HepG2 (cell line): ENCODE results near the gene SLC17A9. TPM values are rescaled to one million over a fixed set of nuclear protein-coding genes. Genes with fewer than 3 reads are reported as not detected.

Experiments
- AHDC1 ChIP-seq: sonication (generic); formaldehyde crosslinking; IDR thresholded peaks from 2 replicates; pipeline ENCODE4 v1.5.1; 2020; ENCODE audit warnings: mild to moderate bottlenecking, missing genetic modification reagents, borderline replicate concordance
- ELK4 ChIP-seq: sonication (generic); formaldehyde crosslinking; IDR thresholded peaks from 2 replicates; pipeline ENCODE4 v1.9.0; 2021; ENCODE audit warnings: missing genetic modification reagents, borderline replicate concordance
- HOXA3 ChIP-seq: sonication (generic); formaldehyde crosslinking; IDR thresholded peaks from 2 replicates; pipeline ENCODE4 v1.5.0; 2020; ENCODE audit warnings: missing genetic modification reagents
- KLF11 ChIP-seq: IDR thresholded peaks from 2 replicates; pipeline ENCODE4 v1.6.1; 2016; ENCODE audit warnings: missing compliant biosample characterization
- MED13 ChIP-seq: sonication (generic); formaldehyde crosslinking; IDR thresholded peaks from 2 replicates; pipeline ENCODE4 v1.5.0; 2020; ENCODE audit warnings: missing genetic modification reagents
- MIER2 ChIP-seq: IDR thresholded peaks from 2 replicates; pipeline ENCODE4 v1.6.1; 2016; ENCODE audit warnings: missing biosample characterization, missing genetic modification reagents
- POLR2G ChIP-seq: fragments of 200-400 bp; formaldehyde crosslinking; IDR thresholded peaks from 2 replicates; pipeline ENCODE4 v1.6.1; 2018; ENCODE audit warnings: mild to moderate bottlenecking, low read depth, low read length, moderate library complexity
- SRSF9 ChIP-seq: fragments of 200-400 bp; formaldehyde crosslinking; IDR thresholded peaks from 2 replicates; pipeline ENCODE4 v1.6.1; 2018; ENCODE audit warnings: borderline replicate concordance, mild to moderate bottlenecking, low read depth, low read length; ENCODE audit not compliant: insufficient read depth, poor library complexity, severe bottlenecking
- TAF15 ChIP-seq: fragments of 200-400 bp; formaldehyde crosslinking; IDR thresholded peaks from one replicate; pipeline ENCODE4 v1.6.1; 2018; ENCODE audit warnings: mild to moderate bottlenecking, low read depth, low read length; ENCODE audit not compliant: poor library complexity, severe bottlenecking
- TEF ChIP-seq: sonication (generic); formaldehyde crosslinking; IDR thresholded peaks from 2 replicates; pipeline ENCODE4 v1.5.0; 2020; ENCODE audit warnings: missing genetic modification reagents
- ZNF589 ChIP-seq: sonication (generic); formaldehyde crosslinking; conservative IDR thresholded peaks from 2 replicates; pipeline ENCODE4 v1.8.0; 2022; ENCODE audit warnings: mild to moderate bottlenecking, moderate library complexity, missing genetic modification reagents
- ZNF780A ChIP-seq: sonication (generic); formaldehyde crosslinking; IDR thresholded peaks from 2 replicates; pipeline ENCODE4 v1.8.0; 2022; ENCODE audit warnings: mild to moderate bottlenecking, missing genetic modification reagents, moderate library complexity
- ZNF841 ChIP-seq: sonication (generic); formaldehyde crosslinking; IDR thresholded peaks from 2 replicates; pipeline ENCODE4 v1.8.1; 2023; ENCODE audit warnings: missing genetic modification reagents, borderline replicate concordance
- polyA plus RNA-seq, 8 experiments: library from polyadenylated mRNA; depleted of rRNA in 3 of 8; stranded (reverse) in 7 of 8; unstranded in 1 of 8; fragments of >200 nt; fragmentation: Illumina TruSeq in 4 of 8; extraction: Trizol in 4 of 8; gene quantifications; 2 replicates each; pipeline versions ENCODE4 v1.2.1 to v1.2.3, GENCODE V29; 2011 to 2016; ENCODE audit warnings: low read depth in 4 of 8, missing spikeins in 1 of 8, mixed read lengths in 1 of 8; ENCODE audit not compliant: insufficient read depth in 1 of 8
- total RNA-seq, 5 experiments: library from RNA; depleted of rRNA; stranded (reverse); fragments of >200 nt; fragmentation: Illumina TruSeq; extraction: Trizol; gene quantifications; 2 replicates each; pipeline ENCODE4 v1.2.3, GENCODE V29; 2016; ENCODE audit warnings: low read depth in 1 of 5
- TF ChIP-seq, protein P1 (sequence below): sonication (generic); formaldehyde crosslinking; IDR thresholded peaks from 2 replicates; pipeline ENCODE4 v1.4.0; 2020; ENCODE audit warnings: missing genetic modification reagents

Gene SLC17A9
- total and polyA plus RNA-seq, 2 of the 13 experiments (the other 11 are each of a cell fraction or from before 2014, with no cell fraction given): 110 to 191 TPM

GRCh38 chr20:62970307-62971210 lies 18.1 kb downstream of the SLC17A9 start (continued):
- TF ChIP-seq AHDC1 (CRISPR knock-in tag) (no peak), TAF15 (no peak), MIER2 (CRISPR knock-in tag) (0 out of 2 replicates have a peak, but pooled peaks have one; percentile 45), POLR2G (0 out of 2 replicates have a peak, but pooled peaks have one; percentile 14), MED13 (CRISPR knock-in tag) (no peak), ELK4 (CRISPR knock-in tag) (no peak), KLF11 (no peak), SRSF9 (no peak), HOXA3 (peak; percentile 1; the same call in 1 of the 2 replicates), ZNF589 (CRISPR knock-in tag) (no peak), ZNF780A (CRISPR knock-in tag) (no peak), TEF (CRISPR knock-in tag) (no peak), ZNF841 (no peak)
- TF ChIP-seq, protein P1, sequence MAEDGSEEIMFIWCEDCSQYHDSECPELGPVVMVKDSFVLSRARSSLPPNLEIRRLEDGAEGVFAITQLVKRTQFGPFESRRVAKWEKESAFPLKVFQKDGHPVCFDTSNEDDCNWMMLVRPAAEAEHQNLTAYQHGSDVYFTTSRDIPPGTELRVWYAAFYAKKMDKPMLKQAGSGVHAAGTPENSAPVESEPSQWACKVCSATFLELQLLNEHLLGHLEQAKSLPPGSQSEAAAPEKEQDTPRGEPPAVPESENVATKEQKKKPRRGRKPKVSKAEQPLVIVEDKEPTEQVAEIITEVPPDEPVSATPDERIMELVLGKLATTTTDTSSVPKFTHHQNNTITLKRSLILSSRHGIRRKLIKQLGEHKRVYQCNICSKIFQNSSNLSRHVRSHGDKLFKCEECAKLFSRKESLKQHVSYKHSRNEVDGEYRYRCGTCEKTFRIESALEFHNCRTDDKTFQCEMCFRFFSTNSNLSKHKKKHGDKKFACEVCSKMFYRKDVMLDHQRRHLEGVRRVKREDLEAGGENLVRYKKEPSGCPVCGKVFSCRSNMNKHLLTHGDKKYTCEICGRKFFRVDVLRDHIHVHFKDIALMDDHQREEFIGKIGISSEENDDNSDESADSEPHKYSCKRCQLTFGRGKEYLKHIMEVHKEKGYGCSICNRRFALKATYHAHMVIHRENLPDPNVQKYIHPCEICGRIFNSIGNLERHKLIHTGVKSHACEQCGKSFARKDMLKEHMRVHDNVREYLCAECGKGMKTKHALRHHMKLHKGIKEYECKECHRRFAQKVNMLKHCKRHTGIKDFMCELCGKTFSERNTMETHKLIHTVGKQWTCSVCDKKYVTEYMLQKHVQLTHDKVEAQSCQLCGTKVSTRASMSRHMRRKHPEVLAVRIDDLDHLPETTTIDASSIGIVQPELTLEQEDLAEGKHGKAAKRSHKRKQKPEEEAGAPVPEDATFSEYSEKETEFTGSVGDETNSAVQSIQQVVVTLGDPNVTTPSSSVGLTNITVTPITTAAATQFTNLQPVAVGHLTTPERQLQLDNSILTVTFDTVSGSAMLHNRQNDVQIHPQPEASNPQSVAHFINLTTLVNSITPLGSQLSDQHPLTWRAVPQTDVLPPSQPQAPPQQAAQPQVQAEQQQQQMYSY (CRISPR knock-in tag): no peak
